Fibroblast of skin of scalp (primary cell): ENCODE data around the gene ZNF423.

Source experiments
- DNase-seq: peaks from one replicate; pipeline ENCODE4 v3.0.0-alpha.2; 2013

Gene ZNF423

DNA sequence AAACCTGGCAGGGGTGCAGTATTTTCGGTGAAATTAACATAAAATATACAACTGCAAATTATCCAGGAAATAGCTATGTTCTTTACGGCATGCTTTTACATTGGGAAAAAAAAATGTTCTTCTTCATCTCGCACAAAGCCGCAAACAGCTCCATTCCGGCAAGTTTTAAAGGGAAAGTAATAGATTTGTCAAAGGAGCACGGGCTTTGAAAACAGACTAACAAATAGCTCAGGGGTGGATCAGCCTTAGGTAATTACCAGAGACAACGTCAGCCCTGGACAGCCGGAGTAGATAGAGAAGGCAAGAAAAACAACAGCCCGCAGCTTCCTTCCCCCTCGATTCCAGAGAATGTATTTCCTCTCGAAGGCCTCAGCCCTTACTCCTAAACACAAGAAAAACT, 259.8 kb downstream of the ZNF423 start:
- peak; percentile 48 for DNase-seq

GRCh38 chr16:49594685-49595498, 261.0 kb downstream of the ZNF423 start:
- no peak for DNase-seq

DNA sequence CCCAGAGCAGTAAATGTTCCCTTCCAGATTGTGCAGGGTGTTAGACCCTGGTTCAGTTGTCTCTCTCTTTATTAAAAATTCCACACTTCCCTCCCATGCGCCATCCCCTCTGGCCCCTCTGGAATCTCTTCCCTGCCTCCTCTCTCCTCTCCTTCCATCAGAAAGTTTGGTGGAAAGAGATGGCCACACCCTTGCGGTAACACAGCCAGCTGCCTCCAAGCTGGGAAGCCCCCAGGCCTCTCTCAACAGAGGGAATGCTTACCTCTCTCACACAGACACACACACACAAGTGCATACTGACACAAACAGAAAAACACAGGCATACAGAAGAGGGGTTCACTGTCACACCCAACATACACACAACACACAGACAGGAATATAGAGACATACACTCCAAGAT, 261.8 kb downstream of the ZNF423 start:
- no peak for DNase-seq

GRCh38 chr16:49593424-49594040, 262.4 kb downstream of the ZNF423 start:
- DNase-seq: no peak

- peak; percentile 42 for DNase-seq
These were observed 263.1 kb downstream of the ZNF423 start for GRCh38 chr16:49592546-49593423.

GRCh38 chr16:49590166-49590871, 265.6 kb downstream of the ZNF423 start:
- DNase-seq: no peak

- DNase-seq: no peak
These were observed 266.3 kb downstream of the ZNF423 start for GRCh38 chr16:49589544-49590031.

GRCh38 chr16:49588729-49589384, 267.1 kb downstream of the ZNF423 start:
- peak; percentile 28 for DNase-seq

GRCh38 chr16:49588026-49588425, 267.9 kb downstream of the ZNF423 start:
- no peak for DNase-seq

GRCh38 chr16:49587511-49587910, 268.4 kb downstream of the ZNF423 start:
- DNase-seq: no peak

DNA sequence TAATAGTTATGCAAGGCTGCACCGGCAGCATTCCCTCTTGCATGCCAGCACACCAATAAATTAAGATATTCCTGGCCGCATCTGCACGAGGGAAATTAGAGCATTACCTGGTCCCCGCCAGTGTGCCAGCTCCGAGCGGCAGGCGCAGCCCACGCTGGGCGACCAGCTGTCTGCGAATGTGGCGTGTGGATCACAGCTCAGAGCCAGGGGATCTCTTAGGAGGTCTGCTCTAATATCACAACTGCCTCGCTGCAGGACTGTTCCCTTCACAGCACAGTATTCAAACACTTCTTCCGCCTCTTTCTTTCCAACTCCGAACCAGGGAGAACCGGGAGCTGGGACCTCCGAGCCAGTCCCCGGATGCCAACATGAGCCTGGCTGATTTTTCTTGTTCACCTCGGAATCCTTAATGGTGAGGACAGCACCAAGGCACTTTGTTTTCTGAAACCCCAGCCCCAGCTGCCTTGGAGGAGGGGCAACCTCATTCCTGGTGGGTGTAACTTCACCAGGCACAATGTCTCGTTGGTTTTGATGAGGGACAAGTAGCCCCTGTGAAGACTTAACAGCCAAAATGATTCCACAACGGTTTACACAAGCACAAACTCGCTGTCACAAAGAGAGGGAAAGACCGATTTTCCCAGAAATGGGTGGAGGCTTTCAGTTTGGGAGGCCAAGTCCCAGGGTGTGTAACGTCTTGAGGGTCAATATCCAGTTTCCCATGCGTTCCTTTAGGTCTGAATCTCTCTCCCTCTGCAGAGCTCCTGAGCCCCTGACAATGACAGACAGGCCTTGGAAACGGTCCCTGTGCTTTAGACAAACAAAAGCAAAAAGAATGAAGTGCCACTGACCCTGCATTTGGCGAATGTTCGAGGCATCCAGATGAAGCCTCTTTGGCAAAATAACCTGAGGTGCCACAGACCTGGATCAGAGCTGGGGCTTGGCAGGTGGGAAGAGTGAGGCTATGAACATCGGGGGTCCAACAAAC, 269.2 kb downstream of the ZNF423 start:
- no peak for DNase-seq

- DNase-seq: no peak
These were observed 270.6 kb downstream of the ZNF423 start for GRCh38 chr16:49585143-49585832.

DNA sequence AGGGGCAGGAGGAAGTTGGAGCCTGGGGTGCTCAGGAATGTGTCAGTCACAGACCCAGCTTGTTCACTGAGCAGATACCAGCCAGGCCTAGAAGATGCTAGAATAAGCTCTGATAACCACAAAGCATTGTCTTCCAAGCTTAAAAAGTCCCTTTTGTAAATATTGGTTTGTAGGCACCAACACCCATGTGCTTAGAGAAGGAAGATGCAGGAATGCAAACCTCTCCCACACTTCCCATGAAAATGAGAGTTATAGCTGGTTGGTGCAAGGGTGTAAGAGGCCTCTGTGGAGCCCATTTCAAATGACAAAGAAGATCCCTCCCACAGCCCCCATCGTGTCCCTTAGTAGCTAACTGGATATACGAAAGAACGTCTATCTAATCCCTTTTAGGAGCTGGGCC, 272.0 kb downstream of the ZNF423 start:
- DNase-seq: no peak

DNA sequence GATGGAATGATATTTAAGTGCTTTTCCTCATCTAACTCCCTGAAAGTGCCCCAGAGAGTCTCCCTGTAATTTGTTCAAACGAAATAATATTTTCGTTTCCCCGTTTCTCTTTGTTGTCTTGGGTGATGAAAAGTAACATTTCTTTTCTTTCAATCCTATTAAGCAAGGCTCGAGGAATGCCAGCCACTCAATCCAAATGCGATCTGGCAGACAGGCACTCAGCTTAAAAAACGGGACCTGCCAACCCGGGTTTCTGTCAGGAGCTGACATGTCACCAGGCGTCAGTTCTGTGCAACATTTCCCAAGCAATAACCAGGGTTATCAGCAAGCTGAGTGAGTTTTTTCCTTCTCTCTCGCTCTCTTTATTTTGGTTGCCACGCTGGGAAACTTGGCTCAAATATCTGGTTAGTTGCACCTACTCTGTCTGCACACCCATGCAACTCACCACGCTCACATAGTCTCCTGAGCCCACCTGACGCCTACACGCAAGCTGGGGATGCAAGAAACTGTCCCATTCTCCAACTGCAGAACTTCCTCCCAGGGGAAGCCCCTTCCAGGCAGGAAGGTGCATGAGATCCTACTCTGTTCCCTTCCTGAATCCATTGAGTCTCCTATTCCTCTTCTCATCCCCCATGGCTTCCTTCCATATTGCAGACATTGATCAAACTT, 274.1 kb downstream of the ZNF423 start:
- DNase-seq: no peak

DNA sequence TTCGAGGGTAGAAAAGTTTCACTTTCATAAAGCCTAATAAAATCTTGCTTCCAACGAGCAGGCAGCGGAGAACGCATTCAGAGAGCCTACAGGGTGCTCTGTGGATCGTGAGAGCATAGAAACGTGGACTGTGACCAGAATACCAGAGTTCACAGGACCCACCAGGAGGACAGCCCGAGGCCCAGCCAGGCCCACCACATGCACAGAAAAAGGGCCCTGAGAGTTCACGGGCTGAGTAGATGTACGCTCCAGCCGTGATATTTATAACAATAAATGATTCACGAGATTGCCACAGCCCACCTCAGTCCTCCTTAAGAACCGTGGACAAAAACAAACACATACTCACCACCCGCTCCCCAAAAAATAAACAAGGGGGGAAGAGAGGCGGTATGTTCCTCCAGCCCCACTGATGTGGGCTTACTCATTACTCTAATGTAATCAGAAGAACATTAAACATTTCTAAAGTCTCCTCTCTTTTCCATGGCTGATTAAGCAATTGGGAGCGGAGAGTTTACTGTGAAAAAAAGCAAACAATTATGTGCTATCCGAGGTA, 275.1 kb downstream of the ZNF423 start:
- DNase-seq: no peak

DNA sequence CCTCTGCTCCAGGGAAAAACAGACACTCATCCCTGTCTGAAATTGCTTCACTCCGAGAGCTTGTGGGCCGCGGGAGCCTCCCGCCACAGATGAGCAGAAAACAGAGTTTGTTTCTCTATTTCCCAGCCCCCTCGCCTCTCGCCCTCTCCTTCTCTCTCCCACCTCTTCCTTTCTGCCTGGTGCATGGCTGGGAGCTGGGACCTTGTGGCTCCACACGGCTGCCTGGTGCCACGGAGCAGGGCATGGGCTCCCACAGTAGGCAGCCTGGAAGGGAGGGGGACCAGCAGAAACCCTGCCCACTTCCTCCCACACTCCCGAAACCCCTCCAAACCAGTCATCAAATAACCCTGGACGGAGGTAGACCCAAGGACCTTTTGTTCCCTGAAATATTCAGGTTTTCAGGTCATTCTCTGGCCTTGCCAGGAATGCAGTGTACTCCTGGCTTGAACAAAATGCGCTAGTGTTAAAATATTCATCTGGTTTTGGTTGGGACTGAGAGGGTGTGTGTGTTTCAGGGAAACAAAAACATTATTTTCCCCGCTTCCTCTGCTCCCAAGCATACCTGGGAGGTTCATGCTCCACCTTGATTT, 277.4 kb downstream of the ZNF423 start:
- DNase-seq: no peak

GRCh38 chr16:49578018-49578417, 277.9 kb downstream of the ZNF423 start:
- DNase-seq: no peak

GRCh38 chr16:49576941-49577340, 279.0 kb downstream of the ZNF423 start:
- DNase-seq: no peak

DNA sequence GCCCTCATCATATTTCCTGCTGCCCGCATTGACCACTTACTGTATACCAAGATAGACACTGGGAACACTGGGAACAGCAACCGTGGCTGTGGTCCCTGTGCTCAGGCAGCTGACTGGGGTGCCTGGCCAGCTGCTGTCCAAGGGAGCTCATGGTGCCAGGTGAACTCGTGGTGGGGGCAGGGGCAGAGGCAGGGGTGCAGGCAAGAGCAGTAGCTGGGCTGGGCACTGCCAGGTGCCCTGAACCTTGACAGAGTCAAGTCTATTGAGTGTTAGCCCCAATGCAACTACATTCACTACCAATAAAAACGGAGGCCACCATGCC, 279.8 kb downstream of the ZNF423 start:
- DNase-seq: no peak
